ENCODE data around the gene CFD.
"Not testable (repeated sequence)": the region's sequence is repeated elsewhere in the genome, so short reads cannot be mapped to it uniquely, and the experiment has no call there.

The CFD gene

GRCh38 chr19:878751-879561 lies 19.5 kb downstream of the CFD start:
- ATAC-seq (replicated peaks); H3K27me3 Mint-ChIP-seq; DNase-seq; H3K9me3 Mint-ChIP-seq; H3K4me1 Mint-ChIP-seq; H3K4me3 Mint-ChIP-seq: not testable (repeated sequence)
- peaks cover 43 to 46% of the 10 kb centered on the region in 2 donors for H3K36me3 Mint-ChIP-seq
- peak overlapping the region; percentile 47 for H3K27ac Mint-ChIP-seq

GRCh38 chr19:879711-880438 lies 20.4 kb downstream of the CFD start:
- Mint-ChIP-seq H3K36me3 (peaks cover 43 to 45% of the 10 kb centered on the region in 2 donors), H3K27ac (no peak overlapping the region)
- ATAC-seq (replicated peaks): no peak

GRCh38 chr19:881385-882071 lies 22.1 kb downstream of the CFD start:
- Mint-ChIP-seq H3K27me3 (no peaks in the 10 kb centered on the region), H3K27ac (peak overlapping the region; percentile 14), H3K36me3 (peaks cover 38 to 41% of the 10 kb centered on the region in 2 donors), H3K4me1 (peaks cover 4 to 6% of the 10 kb centered on the region in 2 donors), H3K9me3 (no peaks in the 10 kb centered on the region), H3K4me3 (no peak overlapping the region)
- ATAC-seq (replicated peaks) (no peak), DNase-seq (no peak)

More at GRCh38 chr19:879711-880438, 20.4 kb downstream of the CFD start:
- peaks cover 4 to 6% of the 10 kb centered on the region in 2 donors for H3K4me1 Mint-ChIP-seq
- H3K9me3 Mint-ChIP-seq: no peaks in the 10 kb centered on the region
- no peaks in the 10 kb centered on the region for H3K27me3 Mint-ChIP-seq
- H3K4me3 Mint-ChIP-seq: no peak overlapping the region
- DNase-seq: no peak

GRCh38 chr19:882871-883497 lies 23.5 kb downstream of the CFD start:
- no peaks in the 10 kb centered on the region for H3K9me3 Mint-ChIP-seq
- ATAC-seq (replicated peaks): no peak
- H3K4me3 Mint-ChIP-seq: peak overlapping the region in 1 of 2 donors; percentile 22
- H3K27me3 Mint-ChIP-seq: no peaks in the 10 kb centered on the region
- H3K36me3 Mint-ChIP-seq: peaks cover 41 to 43% of the 10 kb centered on the region in 2 donors
- H3K27ac Mint-ChIP-seq: no peak overlapping the region
- peaks cover 4 to 6% of the 10 kb centered on the region in 2 donors for H3K4me1 Mint-ChIP-seq
- DNase-seq: no peak

GRCh38 chr19:883661-884211 lies 24.3 kb downstream of the CFD start:
- ATAC-seq (replicated peaks) (no peak), DNase-seq (no peak)
- peaks cover 41 to 44% of the 10 kb centered on the region in 2 donors for H3K36me3 Mint-ChIP-seq
- H3K4me1 Mint-ChIP-seq: peaks cover 4 to 9% of the 10 kb centered on the region in 2 donors
- H3K27ac Mint-ChIP-seq: no peak overlapping the region
- H3K27me3 Mint-ChIP-seq: no peaks in the 10 kb centered on the region
- no peak overlapping the region for H3K4me3 Mint-ChIP-seq
- no peaks in the 10 kb centered on the region for H3K9me3 Mint-ChIP-seq

- peak overlapping the region; percentile 62 for H3K27ac Mint-ChIP-seq
- ATAC-seq (replicated peaks): no peak
- peaks cover 38 to 44% of the 10 kb centered on the region in 2 donors for H3K36me3 Mint-ChIP-seq
These were observed 25.2 kb downstream of the CFD start for GRCh38 chr19:884420-885211.

GRCh38 chr19:885536-886224 lies 26.2 kb downstream of the CFD start:
- peaks cover 37 to 43% of the 10 kb centered on the region in 2 donors for H3K36me3 Mint-ChIP-seq
- no peak overlapping the region for H3K4me3 Mint-ChIP-seq
- DNase-seq (no peak), ATAC-seq (replicated peaks) (no peak)
- H3K4me1 Mint-ChIP-seq: peaks cover 0 to 4% of the 10 kb centered on the region in 2 donors
- H3K27me3 Mint-ChIP-seq: no peaks in the 10 kb centered on the region
- H3K27ac Mint-ChIP-seq: no peak overlapping the region
- no peaks in the 10 kb centered on the region for H3K9me3 Mint-ChIP-seq

More at GRCh38 chr19:884420-885211, 25.2 kb downstream of the CFD start:
- DNase-seq: no peak
- no peak overlapping the region for H3K4me3 Mint-ChIP-seq
- no peaks in the 10 kb centered on the region for H3K27me3 Mint-ChIP-seq
- H3K4me1 Mint-ChIP-seq: peaks cover 0 to 4% of the 10 kb centered on the region in 2 donors
- no peaks in the 10 kb centered on the region for H3K9me3 Mint-ChIP-seq

- Mint-ChIP-seq H3K4me3 (no peak overlapping the region), H3K27ac (no peak overlapping the region), H3K9me3 (no peaks in the 10 kb centered on the region), H3K4me1 (peaks cover 6 to 15% of the 10 kb centered on the region in 2 donors), H3K27me3 (no peaks in the 10 kb centered on the region), H3K36me3 (peaks cover 25 to 30% of the 10 kb centered on the region in 2 donors)
- ATAC-seq (replicated peaks) (no peak), DNase-seq (no peak)
These were observed 27.6 kb downstream of the CFD start for GRCh38 chr19:887072-887471.

GRCh38 chr19:887599-887998 lies 28.1 kb downstream of the CFD start:
- Mint-ChIP-seq H3K9me3 (no peaks in the 10 kb centered on the region), H3K4me3 (no peak overlapping the region), H3K36me3 (peaks cover 24 to 26% of the 10 kb centered on the region in 2 donors), H3K27ac (no peak overlapping the region), H3K4me1 (peaks cover 9 to 18% of the 10 kb centered on the region in 2 donors), H3K27me3 (no peaks in the 10 kb centered on the region)
- no peak for ATAC-seq (replicated peaks)
- DNase-seq: no peak

- H3K4me3 Mint-ChIP-seq: no peak overlapping the region
- H3K27me3 Mint-ChIP-seq: no peaks in the 10 kb centered on the region
- no peak for DNase-seq
- H3K27ac Mint-ChIP-seq: no peak overlapping the region
- peaks cover 12 to 27% of the 10 kb centered on the region in 2 donors for H3K4me1 Mint-ChIP-seq
- no peak for ATAC-seq (replicated peaks)
- H3K36me3 Mint-ChIP-seq: peaks cover 22 to 27% of the 10 kb centered on the region in 2 donors
- no peaks in the 10 kb centered on the region for H3K9me3 Mint-ChIP-seq
These were observed 29.3 kb downstream of the CFD start for GRCh38 chr19:888581-889385.

- no peak overlapping the region for H3K27ac Mint-ChIP-seq
These were observed 30.3 kb downstream of the CFD start for GRCh38 chr19:889662-890295.

GRCh38 chr19:890831-891230 lies 31.4 kb downstream of the CFD start:
- Mint-ChIP-seq H3K4me3 (peak overlapping the region; percentile 59 to 78), H3K27me3 (no peaks in the 10 kb centered on the region), H3K36me3 (peaks cover 11 to 20% of the 10 kb centered on the region in 2 donors), H3K9me3 (no peaks in the 10 kb centered on the region), H3K4me1 (peaks cover 14 to 31% of the 10 kb centered on the region in 2 donors), H3K27ac (no peak overlapping the region)
- DNase-seq (no peak), ATAC-seq (replicated peaks) (no peak)

More at GRCh38 chr19:889662-890295, 30.3 kb downstream of the CFD start:
- peaks cover 15 to 23% of the 10 kb centered on the region in 2 donors for H3K36me3 Mint-ChIP-seq
- H3K27me3 Mint-ChIP-seq: no peaks in the 10 kb centered on the region
- no peaks in the 10 kb centered on the region for H3K9me3 Mint-ChIP-seq
- ATAC-seq (replicated peaks): no peak
- no peak for DNase-seq
- H3K4me1 Mint-ChIP-seq: peaks cover 12 to 31% of the 10 kb centered on the region in 2 donors
- no peak overlapping the region for H3K4me3 Mint-ChIP-seq

Measured in stimulated activated naive B cell treated with anti-CD40 and anti-IgM and Interleukin-4, amounts not matched to agents 10 μg/mL and 1 μg/mL and 100 μg/mL, for 72 hours (primary cell).